IMR-90 (cell line): ENCODE data around the gene AKAP13. TPM values are rescaled to one million over a fixed set of nuclear protein-coding genes. Genes with fewer than 3 reads are reported as not detected.

Source experiments
- ATAC-seq: fragments of 200-7000 bp; cut with Tn5 transposase; 2 replicates; pipeline ENCODE4 v1.9.1; 2020; ENCODE audit warnings: low read depth, mild to moderate bottlenecking, moderate library complexity
- BruUV-seq: library from RNA; stranded (reverse); fragments of 400-500 nt; replicated peaks from 2 replicates; lab custom pipeline; 2021; lab: Mats Ljungman, UMichigan
- CTCF ChIA-PET: fragments of 300-600 bp; formaldehyde crosslinking; extraction: SDS; loops from one replicate; lab custom pipeline; 2021; ENCODE audit warnings: antibody characterized with exemption; lab: Yijun Ruan, JAX
- POLR2A ChIA-PET: fragments of 300-600 bp; sonication (Branson Sonifier 250); formaldehyde crosslinking; loops from one replicate; lab custom pipeline; 2022; ENCODE audit warnings: antibody characterized with exemption; ENCODE audit not compliant: unreplicated experiment; lab: Charles Lee
- DNase-seq: peaks from one replicate; pipeline ENCODE4 v3.0.0; 2013
- H2AFZ ChIP-seq: replicated peaks from 2 replicates; pipeline ENCODE3; 2013; ENCODE audit warnings: low read length, mild to moderate bottlenecking; ENCODE audit not compliant: poor library complexity
- H2AK5ac ChIP-seq: 2 replicates; pipeline ENCODE4 v1.6.1; 2013; ENCODE audit warnings: low read depth, low read length, inconsistent platforms
- H2AK9ac ChIP-seq: replicated peaks from 2 replicates; pipeline ENCODE3; 2013; ENCODE audit warnings: mild to moderate bottlenecking, low read depth, low read length, moderate library complexity; ENCODE audit not compliant: poor library complexity
- H2BK120ac ChIP-seq: 2 replicates; pipeline ENCODE4 v1.6.1; 2013; ENCODE audit warnings: low read depth, low read length, inconsistent platforms
- H2BK15ac ChIP-seq: 3 replicates; pipeline ENCODE4 v1.6.1; 2013; ENCODE audit warnings: low read depth, low read length, inconsistent platforms
- H2BK20ac ChIP-seq: 2 replicates; pipeline ENCODE4 v1.6.1; 2013; ENCODE audit warnings: low read depth, mild to moderate bottlenecking, inconsistent platforms, low read length, moderate library complexity
- H2BK5ac ChIP-seq: 2 replicates; pipeline ENCODE4 v1.6.1; 2013; ENCODE audit warnings: mild to moderate bottlenecking, low read depth, low read length, inconsistent platforms; ENCODE audit not compliant: poor library complexity, severe bottlenecking
- H3K14ac ChIP-seq: replicated peaks from 2 replicates; pipeline ENCODE4 v1.6.1; 2013; ENCODE audit warnings: low read depth, low read length, inconsistent platforms
- H3K18ac ChIP-seq: 2 replicates; pipeline ENCODE4 v1.6.1; 2013; ENCODE audit warnings: low read depth, low read length, control low read depth
- H3K23ac ChIP-seq: 2 replicates; pipeline ENCODE4 v1.6.1; 2013; ENCODE audit warnings: low read depth, low read length, inconsistent platforms
- H3K27ac ChIP-seq: 2 replicates; pipeline ENCODE4 v1.5.1; 2013; ENCODE audit warnings: mild to moderate bottlenecking, control low read depth, low read length; ENCODE audit not compliant: insufficient read depth
- H3K27me3 ChIP-seq: 2 replicates; pipeline ENCODE4 v1.6.1; 2013; ENCODE audit warnings: low read length; ENCODE audit not compliant: control insufficient read depth, insufficient read depth
- H3K36me3 ChIP-seq: 2 replicates; pipeline ENCODE4 v1.6.1; 2013; ENCODE audit warnings: low read length, mixed read lengths; ENCODE audit not compliant: control insufficient read depth, insufficient read depth
- H3K4ac ChIP-seq: 2 replicates; pipeline ENCODE4 v1.6.1; 2013; ENCODE audit warnings: low read depth, low read length, inconsistent platforms
- H3K4me1 ChIP-seq: 2 replicates; pipeline ENCODE4 v1.6.1; 2013; ENCODE audit warnings: low read length, mixed read lengths; ENCODE audit not compliant: control insufficient read depth, insufficient read depth
- H3K4me2 ChIP-seq: 2 replicates; pipeline ENCODE4 v1.6.1; 2013; ENCODE audit warnings: low read depth, mild to moderate bottlenecking, control low read depth, low read length, moderate library complexity
- H3K4me3 ChIP-seq: 2 replicates; pipeline ENCODE4 v1.5.1; 2013; ENCODE audit warnings: low read depth, mild to moderate bottlenecking, control low read depth, low read length, moderate library complexity; ENCODE audit not compliant: insufficient read depth
- H3K56ac ChIP-seq: 2 replicates; pipeline ENCODE4 v1.6.1; 2013; ENCODE audit warnings: low read length, inconsistent platforms; ENCODE audit not compliant: insufficient read depth; ENCODE audit errors: extremely low read depth
- H3K79me1 ChIP-seq, 2 experiments: 2 replicates each; pipeline ENCODE4 v1.6.1; 2013; ENCODE audit warnings: low read length in 2 of 2, inconsistent platforms in 1 of 2, low read depth in 1 of 2
- H3K9ac ChIP-seq: 2 replicates; pipeline ENCODE4 v1.6.1; 2013; ENCODE audit warnings: low read depth, low read length, control low read depth
- H3K9me1 ChIP-seq: 2 replicates; pipeline ENCODE4 v1.6.1; 2013; ENCODE audit warnings: low read length, inconsistent platforms; ENCODE audit not compliant: insufficient read depth
- H3K9me3 ChIP-seq: 2 replicates; pipeline ENCODE4 v1.6.1; 2013; ENCODE audit warnings: low read length; ENCODE audit not compliant: control insufficient read depth, insufficient read depth
- H4K20me1 ChIP-seq: 2 replicates; pipeline ENCODE4 v1.6.1; 2013; ENCODE audit warnings: low read length, inconsistent platforms; ENCODE audit not compliant: insufficient read depth
- H4K5ac ChIP-seq: 2 replicates; pipeline ENCODE4 v1.6.1; 2013; ENCODE audit warnings: mild to moderate bottlenecking, low read depth, low read length, control low read depth
- H4K8ac ChIP-seq, 2 experiments: 2 replicates each; pipeline ENCODE4 v1.6.1; 2013; ENCODE audit warnings: low read depth in 2 of 2, low read length in 2 of 2, control low read depth in 1 of 2, inconsistent platforms in 1 of 2
- H4K91ac ChIP-seq: 2 replicates; pipeline ENCODE4 v1.6.1; 2013; ENCODE audit warnings: low read depth, low read length, inconsistent platforms; ENCODE audit not compliant: insufficient read depth
- BHLHE40 ChIP-seq: fragments of 150-350 bp; IDR thresholded peaks from 2 replicates; pipeline ENCODE4 v1.6.1; 2016; ENCODE audit warnings: mild to moderate bottlenecking, low read depth, low read length
- CEBPB ChIP-seq: IDR thresholded peaks from 2 replicates; pipeline ENCODE4 v1.6.1; 2012; ENCODE audit warnings: low read depth, low read length, improper control_type of control experiment
- CHD1 ChIP-seq: IDR thresholded peaks from 2 replicates; pipeline ENCODE4 v1.6.1; 2012; ENCODE audit warnings: low read depth, low read length, improper control_type of control experiment
- CTCF ChIP-seq: conservative IDR thresholded peaks from 2 replicates; pipeline ENCODE4 v1.5.1; 2012; ENCODE audit warnings: mild to moderate bottlenecking, low read depth, low read length, improper control_type of control experiment
- ELK1 ChIP-seq: fragments of 150-350 bp; IDR thresholded peaks from 2 replicates; pipeline ENCODE4 v1.6.1; 2016; ENCODE audit warnings: low read depth, mild to moderate bottlenecking, low read length, moderate library complexity, borderline replicate concordance
- FOS ChIP-seq: fragments of 150-350 bp; IDR thresholded peaks from 2 replicates; pipeline ENCODE4 v1.6.1; 2016; ENCODE audit warnings: low read depth, low read length
- MAFK ChIP-seq: IDR thresholded peaks from 2 replicates; pipeline ENCODE4 v1.6.1; 2012; ENCODE audit warnings: low read depth, low read length, improper control_type of control experiment
- MAZ ChIP-seq: IDR thresholded peaks from 2 replicates; pipeline ENCODE4 v1.6.1; 2012; ENCODE audit warnings: low read depth, mild to moderate bottlenecking, low read length, improper control_type of control experiment, moderate library complexity, borderline replicate concordance
- MXI1 ChIP-seq: IDR thresholded peaks from 2 replicates; pipeline ENCODE4 v1.6.1; 2012; ENCODE audit warnings: low read depth, mild to moderate bottlenecking, low read length, moderate library complexity, borderline replicate concordance
- NFE2L2 ChIP-seq: fragments of 150-350 bp; IDR thresholded peaks from 2 replicates; pipeline ENCODE4 v1.6.1; 2016; ENCODE audit warnings: low read depth, mild to moderate bottlenecking, low read length
- POLR2A ChIP-seq: IDR thresholded peaks from 2 replicates; pipeline ENCODE4 v1.6.1; 2012; ENCODE audit warnings: mild to moderate bottlenecking, low read depth, low read length
- RAD21 ChIP-seq: IDR thresholded peaks from 2 replicates; pipeline ENCODE4 v1.6.1; 2012; ENCODE audit warnings: low read length, improper control_type of control experiment
- RCOR1 ChIP-seq: IDR thresholded peaks from 2 replicates; pipeline ENCODE4 v1.6.1; 2012; ENCODE audit warnings: mild to moderate bottlenecking, low read length, improper control_type of control experiment; ENCODE audit not compliant: insufficient replicate concordance
- RFX5 ChIP-seq: IDR thresholded peaks from 2 replicates; pipeline ENCODE4 v1.8.0; 2012; ENCODE audit warnings: low read depth, mild to moderate bottlenecking, low read length, moderate library complexity
- SMC3 ChIP-seq: fragments of 150-350 bp; IDR thresholded peaks from 2 replicates; pipeline ENCODE4 v1.6.1; 2016; ENCODE audit warnings: low read depth, mild to moderate bottlenecking, antibody characterized with exemption, low read length, moderate library complexity
- USF2 ChIP-seq: fragments of 150-350 bp; IDR thresholded peaks from 2 replicates; pipeline ENCODE4 v1.6.1; 2017; ENCODE audit warnings: mild to moderate bottlenecking, antibody characterized with exemption, low read length, low read depth
- WGBS, 2 experiments: methylation state at CpG; one replicate each; pipeline versions ENCODE4 v1.1.5 to v1.1.7; 2013; ENCODE audit warnings: missing lambda C conversion rate in 2 of 2; ENCODE audit not compliant: insufficient read length in 1 of 2; ENCODE audit errors: extremely low coverage in 2 of 2; 5-methylcytosine and 5-hydroxymethylcytosine counted together
- dilution Hi-C: fragments of 300-500 bp; cut with HindIII; formaldehyde crosslinking; loops from one replicate; pipeline ENCODE4 v1.14.3; 2018; ENCODE audit warnings: low sequenced_read_pairs; ENCODE audit not compliant: unreplicated experiment
- in situ Hi-C: fragments of 300-500 bp; cut with MboI; formaldehyde crosslinking; loops from 3 replicates; pipeline ENCODE4 v1.14.3; 2019; ENCODE audit warnings: low sequenced_read_pairs, inconsistent platforms, mixed read lengths
- intact Hi-C: fragments of 100-400 bp; cut with micrococcal nuclease; formaldehyde crosslinking; loops from 2 replicates; pipeline ENCODE4 v1.10.0; 2022
- polyA plus RNA-seq, 3 experiments: library from polyadenylated mRNA; depleted of rRNA; stranded (reverse); fragments of >200 nt; gene quantifications; 2 replicates each; pipeline ENCODE4 v1.2.3, GENCODE V29; 2012; ENCODE audit warnings: low replicate concordance in 1 of 3
- total RNA-seq: library from RNA; depleted of rRNA; stranded (reverse); fragments of >200 nt; gene quantifications from 2 replicates; pipeline ENCODE4 v1.2.3, GENCODE V29; 2012

The AKAP13 gene
- total and polyA plus RNA-seq, 2 of the 4 experiments (the other 2 are of a cell fraction) = 10.4 to 46.4 TPM

- POLR2A ChIA-PET = interaction anchor here (0.9 kb wide), 1 partner anchor 124 kb away, joined by 4 read pairs; no protein-coding TSS in a partner anchor
- Histone ChIP-seq H3K4me3 (no peak overlapping the region), H3K9me1 (no peaks in the 10 kb centered on the region; the same call in 1 of the 2 replicates), H3K27ac (no peak overlapping the region), H3K9ac (no peak overlapping the region), H2AK5ac (no peak overlapping the region), H4K8ac (no peak overlapping the region), H2AFZ (no peak overlapping the region), H2BK5ac (no peak overlapping the region), H2BK15ac (no peak overlapping the region), H3K56ac (no peak overlapping the region), H2BK120ac (no peak overlapping the region), H4K5ac (no peak overlapping the region), H3K23ac (0 out of 2 replicates have a peak overlapping the region, but pooled peaks have one; percentile 24), H4K20me1 (peaks cover 44% of the 10 kb centered on the region), H3K14ac (0 out of 2 replicates have a peak overlapping the region, but pooled peaks have one; percentile 4), H3K4ac (no peak overlapping the region), H3K9me3 (no peaks in the 10 kb centered on the region), H3K79me1 (peaks cover 42 to 71% of the 10 kb centered on the region in 2 experiments), H3K27me3 (no peaks in the 10 kb centered on the region), H3K4me2 (no peak overlapping the region), H4K91ac (no peak overlapping the region), H3K36me3 (no peaks in the 10 kb centered on the region), H3K18ac (no peak overlapping the region), H3K4me1 (no peaks in the 10 kb centered on the region; the same call in 1 of the 2 replicates), H2BK20ac (no peak overlapping the region), H2AK9ac (no peak overlapping the region)
- in situ Hi-C loops = no loop called here
- 40% methylated on average over 1 of the region's 8 CpGs; no CpG with 5 or more reads in 1 of the 2 experiments for WGBS, 2 experiments
- no peak for TF ChIP-seq CEBPB
- TF ChIP-seq POLR2A = no peak
- TF ChIP-seq MXI1 = no peak
- no peak for TF ChIP-seq BHLHE40
- no peak for TF ChIP-seq RAD21
- TF ChIP-seq SMC3 = no peak
- TF ChIP-seq USF2 = no peak
- TF ChIP-seq RCOR1 = no peak
- TF ChIP-seq CHD1 = no peak
- no peak for TF ChIP-seq NFE2L2
- no peak for TF ChIP-seq FOS
- no peak for TF ChIP-seq ELK1
- no peak for TF ChIP-seq MAZ
- TF ChIP-seq CTCF = no peak
- TF ChIP-seq RFX5 = no peak
- TF ChIP-seq MAFK = no peak
- CTCF ChIA-PET = interaction anchor here (0.7 kb wide), 1 partner anchor 64 kb away, joined by 3 read pairs; no protein-coding TSS in a partner anchor
- ATAC-seq (no peak), DNase-seq (no peak)
- BruUV-seq = no TSS peak
- dilution Hi-C loops = no loop called here
- intact Hi-C loops = no loop called here
Measured at GRCh38 chr15:85457392-85457968, 77.1 kb downstream of the AKAP13 start.
